Glomerular visceral epithelial cell (primary cell): ENCODE data around the gene KIF26B.

ENCODE experiments used
- DNase-seq: peaks from one replicate; pipeline ENCODE4 v3.0.0-alpha.2; 2016; ENCODE audit errors: extremely low spot score

KIF26B gene

DNA sequence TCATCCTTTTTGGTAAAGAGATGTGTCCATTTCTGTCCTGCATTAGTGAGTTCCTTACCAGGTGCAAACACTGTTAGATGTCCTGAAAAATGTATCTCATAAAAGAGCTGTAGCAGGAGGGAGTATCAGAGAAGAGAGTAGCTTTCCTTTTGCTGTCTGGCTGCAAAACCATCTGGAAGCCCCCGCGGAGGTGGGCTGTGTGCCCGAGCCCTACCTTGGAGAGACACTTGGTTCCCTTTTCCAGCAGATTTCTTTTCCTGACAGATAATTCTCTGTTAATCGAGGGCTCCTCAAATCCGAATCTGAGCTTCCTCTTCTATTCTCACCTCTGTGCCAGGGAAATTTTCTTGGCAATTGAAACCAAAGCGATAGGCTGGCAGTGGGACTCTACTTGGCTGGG is 53.0 kb downstream of the KIF26B start:
- no peak for DNase-seq

DNA sequence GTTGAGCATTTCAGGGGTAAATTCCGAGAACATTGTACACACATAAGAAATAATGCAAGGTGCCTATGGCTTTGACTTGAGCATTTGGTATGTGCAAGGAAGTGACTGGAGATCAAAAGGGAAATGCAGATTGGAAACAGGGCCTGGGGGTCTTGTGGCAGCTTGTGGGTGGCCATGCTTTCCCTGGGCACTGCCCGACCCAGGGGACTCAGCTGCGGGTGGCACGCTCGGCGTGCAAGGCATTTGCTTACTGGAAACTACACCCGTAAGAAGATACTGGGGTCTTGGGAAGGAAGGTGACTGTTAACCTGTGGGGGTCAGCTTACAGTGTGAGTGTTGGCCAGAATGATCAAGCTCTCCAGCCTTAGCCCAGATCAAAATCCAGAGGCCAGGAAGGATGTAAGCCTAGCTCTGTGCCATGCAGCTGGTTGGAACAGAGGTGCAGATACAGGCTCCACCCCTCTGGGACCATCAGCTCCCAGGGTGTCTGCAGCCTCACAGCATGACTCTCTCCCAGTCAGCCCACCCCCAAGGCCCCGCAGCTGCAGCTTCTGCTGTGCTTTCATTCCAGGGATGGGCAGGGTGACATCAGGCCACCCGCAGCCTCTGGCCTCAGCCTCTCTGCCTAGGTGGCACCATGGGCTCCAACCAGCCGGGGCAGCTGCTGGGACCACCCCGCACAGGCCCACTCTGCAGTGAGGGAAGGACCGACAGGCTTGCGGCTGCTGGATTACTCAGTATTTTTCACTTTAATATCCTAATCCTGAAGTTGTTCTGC is 55.1 kb downstream of the KIF26B start:
- no peak for DNase-seq

GRCh38 chr1:245211035-245211749 is 56.4 kb downstream of the KIF26B start:
- DNase-seq = no peak

- DNase-seq = no peak
These were observed 57.0 kb downstream of the KIF26B start for GRCh38 chr1:245211761-245212160.

DNA sequence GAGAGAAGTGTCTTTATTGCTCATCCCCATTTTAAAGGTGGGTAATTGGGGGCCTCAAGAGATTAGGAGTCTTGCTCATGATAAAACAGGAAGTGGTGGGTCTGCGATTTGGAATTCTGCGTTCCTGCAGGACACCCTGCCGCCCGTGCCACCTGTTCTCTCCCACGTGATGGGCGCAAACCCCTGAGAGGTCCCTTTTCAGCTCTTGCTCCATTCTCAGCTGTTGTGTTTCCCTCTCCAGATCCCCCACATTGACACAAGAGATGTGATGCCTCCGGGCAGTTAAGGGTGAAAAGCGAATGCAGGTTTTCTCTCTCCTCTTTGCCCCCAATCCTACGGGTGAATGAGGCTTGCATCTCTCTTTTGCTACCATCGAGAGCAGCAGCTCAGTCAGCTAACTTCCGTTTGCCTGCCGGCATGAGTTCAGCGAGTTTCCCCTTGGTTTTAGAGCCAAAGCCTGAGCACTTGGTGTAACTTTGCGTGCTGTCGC is 57.5 kb downstream of the KIF26B start:
- DNase-seq = no peak

GRCh38 chr1:245213066-245213831 is 58.5 kb downstream of the KIF26B start:
- no peak for DNase-seq

GRCh38 chr1:245215071-245215470 is 60.3 kb downstream of the KIF26B start:
- DNase-seq = no peak

- no peak for DNase-seq
These were observed 61.8 kb downstream of the KIF26B start for GRCh38 chr1:245216366-245217115.

DNA sequence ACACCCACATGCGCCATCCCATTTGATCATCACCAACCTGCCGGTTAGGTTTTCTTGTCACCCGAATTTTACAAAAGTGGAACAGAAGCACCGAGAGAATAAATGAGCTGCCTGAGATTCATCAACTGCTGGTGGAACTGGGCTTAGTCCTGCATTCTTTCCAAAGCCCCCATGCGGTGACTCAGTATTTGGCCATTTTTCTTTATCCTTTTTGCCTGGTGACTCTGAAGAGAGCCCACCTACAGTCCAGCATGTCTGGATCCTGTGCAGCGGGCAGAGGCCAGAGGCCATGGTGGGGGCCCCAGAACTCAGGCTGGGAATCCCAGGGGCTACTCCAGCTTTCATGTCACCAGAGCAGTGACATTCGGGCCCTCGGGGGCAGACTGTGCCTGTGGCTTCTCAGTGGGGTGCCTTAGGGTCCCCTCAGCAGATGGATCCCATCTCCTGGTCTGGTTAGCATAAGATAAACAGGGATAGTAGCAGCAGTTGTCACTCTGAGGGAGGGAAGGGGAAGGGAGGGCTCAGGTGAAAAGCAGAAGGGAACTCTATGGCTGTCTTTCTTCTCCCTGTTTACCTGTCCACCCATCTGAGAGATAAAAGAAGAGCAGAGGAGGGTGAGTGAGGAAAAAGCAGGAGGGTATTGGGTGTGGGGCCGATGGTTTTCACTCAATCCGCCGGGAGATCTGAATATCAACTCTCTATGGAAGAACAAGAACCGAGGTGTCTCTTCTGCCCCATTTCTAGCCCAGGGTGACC is 63.2 kb downstream of the KIF26B start:
- DNase-seq = no peak

DNA sequence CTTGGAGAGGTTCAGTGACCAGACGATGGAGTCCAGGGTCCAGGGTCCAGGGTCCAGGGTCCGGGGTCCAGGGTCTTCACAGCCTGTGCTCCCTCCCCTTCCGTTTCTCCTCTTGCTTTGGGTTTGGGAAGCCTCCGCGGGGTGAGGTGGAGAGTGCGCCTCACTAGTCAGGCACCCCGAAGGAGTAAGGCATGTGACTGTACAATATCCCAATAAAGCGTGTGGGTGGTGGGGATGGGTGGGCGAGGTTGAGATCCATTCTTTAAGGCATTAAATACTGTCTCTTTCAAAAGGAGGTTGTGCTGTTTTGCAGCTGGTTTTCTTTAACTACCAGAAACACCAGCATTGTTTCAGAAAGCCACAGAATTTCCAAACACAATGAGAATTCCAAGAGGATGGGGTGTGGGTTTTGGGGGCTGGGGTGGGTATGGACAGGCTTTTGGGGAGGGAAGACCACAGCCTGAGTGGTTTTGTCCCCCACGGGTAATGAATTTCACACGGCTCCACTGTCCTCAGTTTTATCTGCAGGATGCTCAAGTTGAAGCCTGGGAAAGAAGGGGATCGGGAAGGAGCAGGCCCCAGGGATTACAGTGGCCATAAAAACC is 65.7 kb downstream of the KIF26B start:
- DNase-seq = no peak

GRCh38 chr1:245221805-245222204 is 67.0 kb downstream of the KIF26B start:
- no peak for DNase-seq

GRCh38 chr1:245222931-245223595 is 68.3 kb downstream of the KIF26B start:
- no peak for DNase-seq

- no peak for DNase-seq
These were observed 70.8 kb downstream of the KIF26B start for GRCh38 chr1:245225322-245226202.

GRCh38 chr1:245226203-245226499 is 71.4 kb downstream of the KIF26B start:
- no peak for DNase-seq

GRCh38 chr1:245229051-245229450 is 74.3 kb downstream of the KIF26B start:
- DNase-seq = no peak

DNA sequence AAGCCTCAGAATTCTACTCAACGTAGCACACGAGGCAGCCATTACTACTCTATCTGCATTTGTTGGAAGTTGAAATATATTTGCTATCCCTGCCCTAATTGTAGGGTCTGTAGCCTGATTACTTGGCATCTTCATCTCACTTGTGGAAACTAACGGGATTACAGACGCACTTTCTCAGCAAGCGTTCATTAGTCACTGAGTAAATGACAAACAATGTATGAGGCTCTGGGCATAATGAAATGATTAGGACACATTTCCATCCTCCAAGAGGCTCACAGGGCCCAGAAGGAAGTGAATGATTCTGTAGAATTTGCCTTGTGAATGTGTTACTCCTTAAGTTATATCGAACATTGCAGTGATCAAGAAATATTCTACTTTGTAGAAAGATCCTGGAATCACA is 78.1 kb downstream of the KIF26B start:
- DNase-seq = no peak

- no peak for DNase-seq
These were observed 79.7 kb downstream of the KIF26B start for GRCh38 chr1:245234217-245235081.

DNA sequence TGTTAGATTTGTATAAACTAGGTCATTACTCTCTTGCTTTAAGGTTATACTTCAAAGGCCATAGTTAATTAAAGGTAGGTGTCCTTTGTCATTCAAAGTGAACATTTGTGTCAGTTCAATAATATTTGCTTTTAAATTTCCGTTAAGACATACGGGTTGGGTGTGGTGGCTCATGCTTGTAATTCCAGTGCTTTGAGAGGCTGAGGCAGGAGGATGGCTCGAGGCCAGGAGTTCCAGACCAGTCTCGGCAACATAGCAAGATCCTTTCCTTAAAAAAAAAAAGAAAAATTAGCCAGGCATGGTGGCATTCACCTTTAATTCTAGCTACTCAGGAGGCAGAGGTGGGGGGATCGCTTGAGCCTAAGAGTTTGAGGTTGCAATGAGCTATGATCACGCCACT is 80.4 kb downstream of the KIF26B start:
- no peak for DNase-seq
